NT2/D1 (cell line): ENCODE measurements around the gene DOCK1.

Experiments used
- SUZ12 ChIP-seq: IDR thresholded peaks from 2 replicates; pipeline ENCODE4 v1.6.1; 2011; ENCODE audit not compliant: insufficient read length, insufficient read depth; ENCODE audit errors: extremely low read depth
- ZNF274 ChIP-seq: IDR thresholded peaks from 2 replicates; pipeline ENCODE4 v1.6.1; 2011; ENCODE audit warnings: mild to moderate bottlenecking, low read depth, low read length

DNA sequence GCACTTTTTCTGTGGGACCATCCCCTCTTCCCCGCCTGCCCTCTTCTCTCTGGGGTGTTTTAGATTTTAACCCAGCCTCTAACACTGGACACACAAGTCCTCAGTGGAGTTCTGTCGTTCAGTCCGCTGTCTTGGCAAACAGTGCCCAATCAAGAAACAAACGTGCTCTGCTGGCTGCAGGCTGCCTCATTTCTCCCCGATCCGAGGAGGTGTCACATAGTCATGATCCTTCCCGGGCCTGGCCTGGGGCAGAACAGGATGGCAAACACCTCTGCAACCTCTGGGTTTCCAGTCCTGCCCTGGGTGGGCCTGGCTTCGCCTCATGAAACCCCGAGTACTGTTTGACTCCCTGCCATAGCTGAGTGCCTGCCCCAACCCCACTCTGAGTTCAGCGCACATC is 402.1 kb downstream of the DOCK1 start:
- no peak for TF ChIP-seq ZNF274
- TF ChIP-seq SUZ12: no peak
